Adrenal gland (tissue), 12 donors: Measurements from ENCODE around the gene BRAT1. TPM values are rescaled to one million over a fixed set of nuclear protein-coding genes. Genes with fewer than 3 reads are reported as not detected.

Experiments
- DNase-seq, 7 donors: peaks; one replicate each; pipeline ENCODE4 v3.0.0-alpha.2; 2019 to 2020
- H3K27ac ChIP-seq, 5 donors: fragments of 200-600 bp; sonication (generic) in 4 of 5; 1 replicate in 3 of 5; 2 replicates in 2 of 5; pipeline versions ENCODE4 v1.5.1 to v1.8.0; 2016 to 2020; ENCODE audit warnings: mild to moderate bottlenecking in 1 of 5
- H3K27me3 ChIP-seq: fragments of 200-600 bp; 2 replicates; pipeline ENCODE4 v1.8.0; 2021
- H3K36me3 ChIP-seq, 2 donors: fragments of 200-600 bp; replicated peaks in 1 of 2; 1 replicate in 1 of 2; 2 replicates in 1 of 2; pipeline versions ENCODE4 v1.5.1 to v1.8.0; 2018 to 2022
- H3K4me1 ChIP-seq, 2 donors: fragments of 200-600 bp; replicated peaks in 1 of 2; 1 replicate in 1 of 2; 2 replicates in 1 of 2; pipeline versions ENCODE4 v1.5.1 to v1.8.0; 2018 to 2021
- H3K4me3 ChIP-seq, 4 donors: fragments of 200-600 bp; sonication (generic) in 3 of 4; one replicate each; pipeline ENCODE4 v1.5.1; 2016 to 2018
- H3K9me3 ChIP-seq, 3 donors: fragments of 200-600 bp; sonication (generic) in 1 of 3; replicated peaks in 1 of 3; 1 replicate in 2 of 3; 2 replicates in 1 of 3; pipeline versions ENCODE4 v1.5.1 to v1.8.0; 2016 to 2021
- CTCF ChIP-seq, 6 experiments: fragments of 450-650 bp in 4 of 6; fragments of 200-600 bp in 2 of 6; sonication (generic) in 1 of 6; IDR thresholded peaks; 1 replicate in 5 of 6; 2 replicates in 1 of 6; pipeline versions ENCODE4 v1.5.1 to v1.8.0; 2016 to 2021; ENCODE audit warnings: antibody characterized with exemption in 6 of 6, mild to moderate bottlenecking in 2 of 6, moderate library complexity in 1 of 6
- POLR2A ChIP-seq, 2 donors: fragments of 450-650 bp; IDR thresholded peaks; one replicate each; pipeline ENCODE4 v1.6.1; 2017; ENCODE audit warnings: antibody characterized with exemption in 2 of 2, mild to moderate bottlenecking in 2 of 2, moderate library complexity in 1 of 2
- WGBS, 4 donors: extraction: QIAGEN DNeasy Blood & Tissue Kit in 2 of 4; methylation state at CpG; one replicate each; pipeline versions ENCODE4 v1.1.5 to v1.1.7; 2013 to 2017; 5-methylcytosine and 5-hydroxymethylcytosine counted together
- intact Hi-C, 2 donors: fragments of 100-400 bp; cut with DNase I; formaldehyde crosslinking; loops; one replicate each; pipeline versions ENCODE4 v1.14.1 to v1.15.0; 2022 to 2023
- polyA plus RNA-seq, 3 donors: library from polyadenylated mRNA; stranded (reverse); fragments of 200-250 nt in 2 of 3; fragments of 350-450 nt in 1 of 3; fragmentation: Illumina TruSeq in 1 of 3; extraction: RNeasy Lipid Tissue Mini Kit (QIAGEN cat#74804) in 1 of 3; gene quantifications; one replicate each; pipeline ENCODE4 v1.2.3, GENCODE V29; 2013 to 2014
- total RNA-seq, 9 donors: library from RNA; depleted of rRNA in 4 of 9; stranded (reverse); fragments of >200 nt in 4 of 9; fragments of 120-200 nt in 1 of 9; fragmentation: NEBNext Ultra II Directional in 1 of 9; extraction: Animal tissue kit (Norgen Biotek cat#: 25700) in 1 of 9; gene quantifications; one replicate each; pipeline versions ENCODE4 v1.1.0 to v1.2.4, GENCODE V29; 2013 to 2023
- donor health status: healthy with polysubstance abuse.
- donor health status: Bipolar disorder and iron deficiency.
- donor health status: DM: yes; HTN: yes; CAD: no.
- donor health status: DM: no; HTN: no; CAD: no.
- donor health status: DM: no; HTN: no; CAD: no.
- donor health status: DM: yes; HTN: yes; CAD: no.

BRAT1 gene
- total and polyA plus RNA-seq, 12 donors: 3.7 to 120 (median 72.4) TPM

- intact Hi-C loops: no loop called here
- Histone ChIP-seq H3K27me3 (peaks cover 5% of the 10 kb centered on the region), H3K9me3 (no peaks in the 10 kb centered on the region), H3K4me1 (no peaks in the 10 kb centered on the region), H3K4me3 (no peak overlapping the region), H3K36me3 (no peaks in the 10 kb centered on the region), H3K27ac (no peak overlapping the region)
- WGBS, 4 donors: 92 to 100% (median 94%) methylated on average over 2 to 3 of the region's 3 CpGs
- no peak for DNase-seq
- TF ChIP-seq POLR2A (IDR thresholded peaks at IDR 0.05) (no peak), CTCF (IDR thresholded peaks at IDR 0.05) (no peak)
These were observed 58.3 kb downstream of the BRAT1 start for GRCh38 chr7:2497065-2497464.

- TF ChIP-seq POLR2A (IDR thresholded peaks at IDR 0.05) (no peak), CTCF (IDR thresholded peaks at IDR 0.05) (no peak)
- intact Hi-C loops: no loop called here
- H3K4me1 ChIP-seq: no peaks in the 10 kb centered on the region
- DNase-seq: no peak
- no peaks in the 10 kb centered on the region for H3K36me3 ChIP-seq
- H3K4me3 ChIP-seq: no peak overlapping the region
- H3K27me3 ChIP-seq: peaks cover 5% of the 10 kb centered on the region
- no peaks in the 10 kb centered on the region for H3K9me3 ChIP-seq
- no peak overlapping the region for H3K27ac ChIP-seq
- 81 to 93% (median 90%) methylated on average over 8 to 9 of the region's 9 CpGs for WGBS, 4 donors
These were observed 58.9 kb downstream of the BRAT1 start for GRCh38 chr7:2496375-2496774.

GRCh38 chr7:2495418-2496299 is 59.7 kb downstream of the BRAT1 start:
- peaks cover 5% of the 10 kb centered on the region for H3K27me3 ChIP-seq

More at GRCh38 chr7:2495418-2496299, 59.7 kb downstream of the BRAT1 start:
- no peak for DNase-seq
- Histone ChIP-seq H3K9me3 (no peaks in the 10 kb centered on the region), H3K27ac (no peak overlapping the region), H3K4me3 (no peak overlapping the region), H3K36me3 (no peaks in the 10 kb centered on the region), H3K4me1 (no peaks in the 10 kb centered on the region)
- intact Hi-C loops: no loop called here
- TF ChIP-seq POLR2A (IDR thresholded peaks at IDR 0.05): no peak
- TF ChIP-seq CTCF (IDR thresholded peaks at IDR 0.05): no peak
- 62 to 79% (median 77%) methylated on average over 16 to 25 of the region's 25 CpGs for WGBS, 4 donors
